SK-MEL-5 (cell line): Measurements from ENCODE around the gene EOGT. TPM values are rescaled to one million over a fixed set of nuclear protein-coding genes. Genes with fewer than 3 reads are reported as not detected.

Experiments used
- DNase-seq: peaks from one replicate; pipeline ENCODE4 v3.0.0-alpha.2; 2016; ENCODE audit warnings: low read depth, low spot score
- in situ Hi-C: cut with HindIII; loops from 2 replicates; pipeline ENCODE4 v1.10.0; 2016; ENCODE audit warnings: low sequenced_read_pairs, high pct_unique_total_duplicates, low pct_unique_long_range_greater_than_20kb
- total RNA-seq: library from RNA; depleted of rRNA; stranded (reverse); fragments of >200 nt; shearing (Covaris generic); gene quantifications from 2 replicates; pipeline ENCODE4 v1.2.3, GENCODE V29; 2014

Gene EOGT
- total RNA-seq, 1 experiment from 2014 or later: 44.5 TPM

DNA sequence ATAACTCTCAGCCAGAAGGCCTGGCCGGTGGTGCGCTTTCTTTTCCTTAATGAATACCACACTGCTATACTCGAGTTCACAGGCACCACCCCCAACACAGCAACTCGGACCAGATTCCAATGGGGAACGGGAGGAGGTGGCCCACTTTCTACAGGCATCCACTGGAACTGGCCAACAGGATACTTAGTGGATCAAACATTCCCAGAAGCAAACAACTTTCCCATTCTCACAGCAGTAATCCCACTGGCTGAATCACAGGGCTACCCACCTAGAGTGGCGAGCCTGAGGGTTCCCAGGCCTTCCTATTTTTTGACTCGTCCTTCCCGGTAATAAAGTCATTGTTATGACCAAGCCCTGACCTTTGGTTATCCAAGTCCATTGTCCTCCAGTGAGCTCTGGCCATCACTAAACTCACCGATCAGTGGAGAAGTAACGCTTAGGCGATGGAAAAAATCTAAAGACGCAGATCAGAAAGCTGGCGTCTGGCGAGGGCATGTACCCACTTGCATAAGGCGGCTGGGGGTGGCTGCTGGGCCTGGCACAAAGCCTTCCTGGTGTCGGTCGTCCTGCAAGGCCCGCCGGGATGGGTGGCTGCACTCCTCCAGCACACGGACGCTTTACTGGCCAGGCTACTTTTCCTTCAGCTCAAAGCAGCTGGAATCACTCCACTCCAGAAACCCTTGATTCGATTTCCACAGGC lies 1.2 kb downstream of the EOGT start:
- in situ Hi-C loops: no loop called here
- DNase-seq: peak; percentile 6

DNA sequence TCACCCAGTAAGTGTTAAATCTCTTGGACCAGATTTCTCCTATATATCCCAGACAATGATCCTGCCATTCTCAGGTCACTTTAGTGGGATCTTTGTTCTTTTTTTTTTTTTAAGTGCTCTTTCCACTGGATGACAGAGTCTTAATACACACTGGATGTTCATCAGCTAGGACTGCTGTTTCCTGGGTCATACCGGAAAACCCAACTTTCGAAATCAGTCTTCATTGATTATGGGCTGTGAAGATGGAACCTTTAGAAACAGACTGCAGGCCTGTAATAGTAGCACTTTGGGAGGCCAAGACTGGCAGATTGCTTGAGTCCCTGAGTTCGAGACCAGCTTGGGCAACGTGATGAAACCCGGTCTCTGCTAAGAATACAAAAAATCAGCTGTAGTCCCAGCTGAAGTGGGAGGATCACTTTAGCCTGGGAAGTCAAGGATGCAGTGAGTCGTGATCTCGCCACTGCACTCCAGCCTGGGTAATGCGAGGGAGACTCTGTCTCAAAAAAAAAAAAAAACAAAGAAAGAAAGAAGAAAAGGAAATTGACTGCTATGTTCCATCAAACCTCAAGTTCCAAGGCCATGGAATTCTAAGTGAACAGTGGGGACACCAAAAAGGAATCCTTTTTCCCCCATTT lies 2.3 kb downstream of the EOGT start:
- in situ Hi-C loops: no loop called here

DNA sequence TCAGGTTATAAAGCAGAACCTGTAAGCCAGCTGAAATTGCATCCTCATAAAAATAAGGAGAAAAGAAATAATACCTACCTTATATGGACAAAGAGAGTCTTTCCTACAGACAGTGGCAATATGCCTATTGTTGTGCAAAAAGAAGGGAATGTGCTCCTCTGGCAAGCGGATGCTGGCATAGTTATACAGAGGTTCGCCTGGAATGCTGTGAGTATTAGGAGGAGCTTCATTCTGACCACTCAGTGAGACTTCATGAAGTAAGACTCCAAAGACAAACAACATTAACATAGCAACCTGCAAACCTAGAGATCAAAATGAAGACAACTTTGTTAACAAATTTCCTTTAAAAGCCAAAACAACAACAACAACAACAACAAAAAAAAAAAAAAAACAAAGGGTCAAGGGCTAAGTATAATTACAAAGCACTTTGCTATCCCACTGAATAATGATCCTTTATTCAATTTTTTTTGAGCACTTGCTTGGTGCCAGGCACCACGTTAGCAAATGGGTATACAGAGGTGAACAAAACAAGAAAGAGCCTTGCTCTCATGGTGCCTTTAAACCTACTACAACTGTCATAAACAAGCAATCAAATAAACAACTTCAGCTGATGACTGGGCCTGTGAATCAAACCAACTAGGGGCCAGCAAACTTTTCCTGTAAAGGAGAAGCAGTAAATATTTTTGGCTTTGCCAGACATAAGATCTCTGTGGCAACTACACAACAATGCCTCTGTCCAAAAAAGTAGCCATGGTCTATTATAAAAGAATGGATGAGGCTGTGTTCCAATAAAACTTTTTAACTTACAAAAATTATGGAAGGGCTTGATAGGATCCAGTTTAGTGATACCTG lies 3.7 kb downstream of the EOGT start:
- in situ Hi-C loops: no loop called here
- DNase-seq: no peak

More for the DNA sequence above, 2.3 kb downstream of the EOGT start:
- no peak for DNase-seq

DNA sequence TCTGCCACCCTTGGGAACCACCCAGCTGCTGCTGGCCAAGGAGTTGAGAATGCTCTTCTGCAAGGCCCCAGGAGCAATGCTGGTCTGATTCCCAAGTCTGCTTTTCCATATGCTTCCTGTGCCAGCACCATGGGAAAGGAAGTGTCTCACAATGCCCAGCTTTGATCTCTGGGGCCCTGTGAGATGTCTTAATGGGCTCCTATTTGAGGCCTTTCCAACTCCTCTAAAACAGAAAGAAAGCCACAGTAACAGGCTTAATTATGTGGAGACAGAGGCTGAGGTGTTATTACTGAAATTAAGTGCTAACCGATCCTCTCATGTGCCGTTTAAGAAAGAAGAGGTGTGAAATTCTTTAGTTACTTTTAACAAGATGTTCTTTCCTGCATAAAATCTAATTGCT lies 4.5 kb downstream of the EOGT start:
- in situ Hi-C loops: no loop called here
- DNase-seq: peak; percentile 74

DNA sequence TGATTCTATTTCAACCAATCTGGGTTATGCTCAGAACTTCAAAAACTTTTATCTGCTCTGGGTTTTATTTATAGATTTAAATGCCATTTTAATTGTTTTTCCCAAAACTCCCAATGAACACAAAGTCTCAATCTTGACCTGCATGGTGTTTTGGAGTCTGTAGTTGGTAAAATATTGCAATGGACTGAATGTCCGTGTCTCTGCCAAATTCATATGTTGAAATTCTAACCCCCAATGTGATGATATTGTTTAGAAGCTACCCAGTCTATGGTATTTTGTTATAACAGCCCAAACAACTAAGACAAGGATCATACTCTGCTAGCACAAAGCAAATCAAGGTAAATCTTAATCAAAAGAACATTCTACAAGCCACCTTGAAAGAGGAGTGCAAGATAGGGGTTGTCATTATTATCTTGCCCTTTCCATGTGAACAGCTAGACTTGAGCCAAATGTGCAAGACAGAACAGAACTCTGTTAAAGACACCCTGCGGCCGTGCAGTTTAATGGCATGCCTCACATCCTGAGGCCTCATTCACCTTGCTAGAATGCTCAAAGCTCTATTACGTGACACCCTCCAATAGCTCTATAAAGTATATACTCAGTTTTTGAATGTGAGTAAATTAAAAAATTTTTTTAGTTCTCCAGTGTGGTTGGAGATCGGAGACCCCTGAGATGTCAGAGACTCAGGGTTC lies 7.5 kb downstream of the EOGT start:
- DNase-seq: no peak
- in situ Hi-C loops: no loop called here

DNA sequence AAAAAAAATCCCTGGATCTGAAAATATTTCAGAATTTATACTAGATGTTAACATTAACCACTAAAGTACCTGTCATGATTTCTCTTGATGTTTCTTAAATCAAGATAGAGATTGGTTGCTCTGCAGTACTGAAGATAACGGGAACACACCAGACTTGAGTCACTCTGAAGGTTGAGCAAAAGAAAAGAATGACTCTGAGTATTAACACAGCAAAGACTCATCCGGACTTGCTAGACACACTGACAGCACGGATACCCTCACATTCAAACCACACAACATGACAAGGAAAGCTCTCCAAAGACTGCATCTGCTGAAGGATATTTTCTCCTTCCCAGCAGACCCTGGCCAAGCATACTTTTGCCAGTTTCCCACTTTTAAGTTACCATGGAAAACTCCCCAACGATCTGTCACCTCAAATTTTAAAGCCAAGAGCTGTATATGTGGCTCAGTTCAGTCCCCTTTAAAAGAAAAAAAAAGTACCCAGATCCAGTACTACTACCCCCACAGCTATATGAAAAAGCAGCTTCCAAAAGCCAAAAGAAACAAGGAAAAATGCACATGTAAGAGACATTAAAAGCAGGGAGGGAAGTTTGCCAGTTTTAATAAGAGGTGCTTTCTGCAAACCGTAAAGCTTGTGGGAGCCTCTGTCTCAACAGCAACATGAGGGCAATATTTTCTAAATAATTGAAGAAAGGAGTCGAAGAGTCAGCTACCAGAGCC lies 8.3 kb downstream of the EOGT start:
- no peak for DNase-seq
- in situ Hi-C loops: no loop called here

DNA sequence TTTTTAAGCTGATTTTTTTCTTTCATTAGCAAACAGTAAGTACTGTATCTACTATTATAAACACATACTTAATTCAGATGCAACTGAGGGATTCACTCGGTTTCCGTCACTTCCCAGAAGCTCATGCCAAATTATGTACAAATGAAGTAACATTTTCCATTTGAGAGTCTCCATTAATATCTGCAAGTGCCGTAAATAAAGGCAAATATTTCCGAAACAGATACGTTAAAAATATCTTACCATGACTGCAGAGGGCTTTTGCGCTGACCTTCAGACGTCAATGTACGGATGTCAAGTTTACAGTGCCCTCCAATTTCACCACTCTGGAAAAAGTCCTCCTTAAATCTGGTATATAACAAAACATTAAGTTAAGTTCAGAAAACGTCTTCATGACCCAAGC lies 9.3 kb downstream of the EOGT start:
- in situ Hi-C loops: no loop called here
- no peak for DNase-seq

DNA sequence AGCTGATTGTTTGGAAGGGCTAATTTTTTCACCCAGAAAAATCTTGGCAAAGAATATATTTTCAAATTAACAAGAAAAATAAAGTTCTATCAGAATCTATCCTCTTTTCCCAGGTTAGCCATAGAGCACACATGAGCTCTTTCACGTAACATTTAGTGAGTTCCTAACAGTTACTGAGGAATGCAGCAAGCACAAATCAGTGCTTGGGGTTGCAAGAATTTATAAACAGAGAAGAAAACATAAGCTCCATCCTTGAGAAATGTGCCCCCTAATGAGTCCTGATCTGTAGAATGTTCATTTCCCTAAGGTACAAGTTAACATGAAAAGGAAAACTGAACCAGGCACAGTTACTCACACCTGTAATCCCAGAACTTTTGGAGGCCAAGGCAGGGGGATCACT lies 13.9 kb downstream of the EOGT start:
- in situ Hi-C loops: no loop called here
- DNase-seq: no peak

DNA sequence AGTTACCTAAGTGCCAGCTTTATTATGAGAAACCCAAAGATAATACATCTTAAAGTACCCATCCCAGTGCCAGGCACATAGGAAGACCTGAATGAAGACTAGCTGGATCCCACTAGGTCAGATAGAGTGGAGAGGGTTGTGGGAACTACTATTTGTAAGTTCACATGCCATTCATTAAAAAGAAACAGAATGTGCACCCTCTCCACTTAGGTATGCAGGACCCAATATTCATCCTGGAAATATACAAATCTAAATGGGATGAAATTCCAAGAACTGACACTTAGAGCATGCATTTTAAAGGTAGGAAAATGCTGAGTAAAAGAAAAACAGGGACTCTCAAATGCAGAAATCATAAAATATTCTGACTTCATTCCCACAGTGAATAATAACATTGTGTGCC lies 14.3 kb downstream of the EOGT start:
- in situ Hi-C loops: no loop called here
- DNase-seq: no peak

DNA sequence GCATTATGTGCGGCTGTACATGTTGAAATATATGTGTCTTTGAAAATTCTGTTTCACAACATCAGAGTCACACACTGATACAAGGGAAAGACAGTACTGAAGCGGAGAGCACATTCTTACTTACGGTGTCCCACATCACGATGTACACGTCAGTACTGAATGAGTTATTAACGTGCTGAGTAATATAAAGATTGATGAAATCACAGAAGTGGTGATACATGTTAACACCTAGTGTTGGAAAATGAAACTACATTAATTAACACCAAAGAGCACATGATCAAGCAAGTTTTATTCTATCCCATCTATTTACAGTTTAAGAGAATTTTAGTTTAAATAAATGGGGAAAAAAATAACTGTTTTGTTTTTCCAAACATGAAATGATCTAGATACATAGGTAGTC lies 15.6 kb downstream of the EOGT start:
- in situ Hi-C loops: no loop called here
- no peak for DNase-seq

DNA sequence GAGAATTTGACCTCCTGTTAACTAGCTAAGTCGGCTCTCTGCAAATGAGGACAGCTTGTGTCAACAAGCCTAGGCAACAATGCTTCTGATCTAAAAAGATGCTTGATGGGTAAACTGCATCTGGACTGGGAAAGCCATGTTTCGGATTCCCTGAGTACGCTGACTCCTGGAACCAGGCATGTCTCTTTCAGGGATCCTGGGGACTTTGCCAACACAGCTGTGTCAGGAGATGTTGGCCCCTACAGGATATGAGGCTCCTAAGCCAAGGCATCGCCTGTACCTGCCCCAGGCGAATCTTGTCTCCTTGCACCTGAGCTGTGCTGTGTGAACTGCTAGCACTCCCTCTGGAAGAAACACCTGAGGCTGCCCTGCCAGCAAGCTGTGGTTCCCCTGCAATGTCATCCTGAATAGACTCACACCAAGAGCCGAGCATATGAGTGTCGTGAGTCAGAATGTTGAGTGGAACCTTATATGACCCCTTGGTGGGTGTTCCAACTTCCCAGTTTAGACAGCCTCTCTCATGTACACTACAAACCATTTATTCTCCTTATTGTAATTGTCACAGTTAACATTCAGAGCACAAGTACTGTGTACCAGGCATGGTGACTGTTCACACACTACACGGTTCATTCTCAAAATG lies 17.0 kb downstream of the EOGT start:
- DNase-seq: no peak
- in situ Hi-C loops: no loop called here

DNA sequence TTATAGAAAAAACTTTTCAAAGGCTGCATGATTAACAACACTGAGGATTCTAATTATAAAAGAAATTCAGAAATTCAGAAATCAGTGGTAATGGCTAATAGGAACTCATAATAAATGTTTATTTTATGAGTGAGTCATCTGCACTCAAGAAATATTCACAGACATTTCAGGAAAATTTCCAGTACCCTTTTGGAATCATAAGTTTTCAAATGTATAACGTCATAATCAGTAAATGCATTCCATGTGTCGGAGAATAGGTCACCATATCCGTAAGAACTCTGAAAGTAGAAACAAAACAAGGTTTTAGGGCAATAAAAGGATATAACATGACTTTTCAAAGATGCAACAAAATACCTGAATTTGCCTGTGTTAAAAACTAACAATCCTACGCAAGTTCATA lies 24.7 kb downstream of the EOGT start:
- no peak for DNase-seq

DNA sequence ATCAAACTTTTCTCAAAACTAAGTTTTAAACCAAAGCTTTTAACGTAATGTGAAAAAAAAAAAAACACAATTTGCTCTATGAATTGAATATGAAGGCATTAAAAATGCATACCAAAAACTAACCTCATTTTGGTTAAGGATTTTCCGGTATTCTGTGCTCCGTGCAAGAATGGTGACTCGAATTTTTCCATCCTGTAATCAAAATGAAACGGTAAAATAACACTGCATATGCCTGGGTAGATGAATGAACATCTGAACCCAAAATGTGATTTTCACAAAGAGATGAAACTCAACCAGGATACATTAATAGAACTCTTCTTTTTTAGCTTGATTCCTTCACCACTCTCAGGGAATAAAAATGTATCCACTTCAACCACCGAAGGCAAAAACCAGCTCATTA lies 26.2 kb downstream of the EOGT start:
- in situ Hi-C loops: no loop called here
- DNase-seq: no peak

More for the DNA sequence above, 24.7 kb downstream of the EOGT start:
- in situ Hi-C loops: no loop called here

DNA sequence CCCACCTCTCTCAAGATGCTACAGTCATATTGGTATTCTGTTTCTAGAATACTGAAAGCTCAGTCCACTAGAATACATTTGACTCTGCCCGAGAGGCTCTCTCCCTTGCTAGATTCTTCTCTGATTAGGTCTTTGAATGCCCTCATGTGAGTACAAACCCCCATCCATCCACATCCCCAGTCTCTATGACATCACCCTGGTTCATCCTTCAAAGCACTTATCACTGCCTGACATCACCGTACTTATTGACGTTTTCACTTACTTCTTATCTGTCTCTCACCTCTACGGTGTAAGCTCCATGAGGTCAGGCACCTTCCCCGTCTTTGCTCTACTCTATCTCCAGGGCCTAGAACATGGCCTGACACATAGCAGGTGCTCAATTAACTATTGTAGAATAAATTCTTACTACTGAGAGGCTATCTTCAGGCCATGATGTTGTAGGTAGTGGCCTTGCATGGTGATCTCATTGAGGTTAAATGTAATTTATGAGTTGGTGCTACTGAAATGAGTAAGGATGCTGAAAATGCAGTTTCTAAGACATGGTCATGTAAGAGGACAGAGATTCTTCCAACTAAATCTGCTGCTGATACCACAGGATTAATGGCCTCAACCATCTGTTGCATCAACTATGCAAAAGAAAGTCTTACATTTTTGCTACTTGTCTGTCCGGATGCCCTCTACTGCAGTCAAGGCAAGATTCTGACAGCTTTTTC lies 26.8 kb downstream of the EOGT start:
- in situ Hi-C loops: no loop called here
- DNase-seq: no peak

DNA sequence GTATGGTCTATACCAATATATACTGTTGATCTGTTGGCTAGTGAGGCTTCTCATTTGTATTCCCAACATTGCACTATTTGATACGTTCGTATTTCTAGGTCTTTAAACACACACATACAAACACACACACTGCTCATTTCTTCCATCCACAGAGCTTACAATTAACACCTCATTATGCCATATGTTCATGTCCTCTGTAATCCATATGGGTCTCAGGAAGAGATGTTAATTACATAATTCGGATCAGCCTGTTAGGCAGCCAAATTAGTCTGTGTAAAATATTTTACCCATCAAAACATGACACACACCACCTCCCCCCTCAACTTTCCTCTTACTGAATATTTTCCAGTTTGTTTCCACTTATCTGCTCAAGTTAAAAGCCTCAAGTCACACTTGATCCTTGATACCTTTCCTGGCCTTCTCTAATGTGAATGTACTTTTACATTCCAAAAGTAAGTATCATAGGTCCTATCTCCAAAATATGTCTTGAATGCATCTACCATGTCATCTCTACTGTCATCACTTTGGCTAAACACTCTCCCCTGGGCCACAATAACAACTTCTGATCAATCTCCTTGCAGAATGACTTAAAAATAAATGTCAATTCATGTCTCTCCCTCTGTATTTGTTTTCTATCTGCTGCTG lies 28.2 kb downstream of the EOGT start:
- no peak for DNase-seq
- in situ Hi-C loops: no loop called here

DNA sequence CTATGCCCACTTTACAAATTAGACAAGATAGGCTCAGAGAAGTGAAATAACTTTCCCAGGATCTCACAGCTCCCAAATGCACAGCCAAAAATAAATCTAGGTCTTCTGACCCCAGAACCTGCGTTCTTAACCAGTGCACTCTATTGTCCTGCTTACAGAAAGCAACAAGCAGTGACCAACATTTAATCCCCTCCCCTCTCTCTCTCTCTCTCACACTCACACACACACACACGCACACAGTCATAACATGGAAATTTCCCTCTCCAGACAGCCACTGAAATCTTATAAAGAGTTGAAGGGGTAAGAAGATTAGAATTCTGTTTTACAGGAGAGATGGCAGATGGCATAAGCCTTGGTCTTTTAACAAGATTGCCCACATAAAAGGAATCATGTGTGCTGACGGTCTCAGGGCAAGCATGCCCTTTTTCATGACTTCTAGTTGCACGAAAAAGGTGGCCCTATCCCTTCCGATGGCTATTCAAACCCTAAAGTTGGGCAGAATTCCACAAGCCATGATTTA lies 29.4 kb downstream of the EOGT start:
- no peak for DNase-seq
- in situ Hi-C loops: no loop called here
